ENCODE measurements around the gene PER2. TPM values are rescaled to one million over a fixed set of nuclear protein-coding genes. Genes with fewer than 3 reads are reported as not detected.

The PER2 gene
- total and polyA plus RNA-seq, 9 of the 15 experiments (the other 6 are each of a cell fraction or from before 2014, with no cell fraction given) = 1.1 to 10.3 (median 2.9) TPM

DNA sequence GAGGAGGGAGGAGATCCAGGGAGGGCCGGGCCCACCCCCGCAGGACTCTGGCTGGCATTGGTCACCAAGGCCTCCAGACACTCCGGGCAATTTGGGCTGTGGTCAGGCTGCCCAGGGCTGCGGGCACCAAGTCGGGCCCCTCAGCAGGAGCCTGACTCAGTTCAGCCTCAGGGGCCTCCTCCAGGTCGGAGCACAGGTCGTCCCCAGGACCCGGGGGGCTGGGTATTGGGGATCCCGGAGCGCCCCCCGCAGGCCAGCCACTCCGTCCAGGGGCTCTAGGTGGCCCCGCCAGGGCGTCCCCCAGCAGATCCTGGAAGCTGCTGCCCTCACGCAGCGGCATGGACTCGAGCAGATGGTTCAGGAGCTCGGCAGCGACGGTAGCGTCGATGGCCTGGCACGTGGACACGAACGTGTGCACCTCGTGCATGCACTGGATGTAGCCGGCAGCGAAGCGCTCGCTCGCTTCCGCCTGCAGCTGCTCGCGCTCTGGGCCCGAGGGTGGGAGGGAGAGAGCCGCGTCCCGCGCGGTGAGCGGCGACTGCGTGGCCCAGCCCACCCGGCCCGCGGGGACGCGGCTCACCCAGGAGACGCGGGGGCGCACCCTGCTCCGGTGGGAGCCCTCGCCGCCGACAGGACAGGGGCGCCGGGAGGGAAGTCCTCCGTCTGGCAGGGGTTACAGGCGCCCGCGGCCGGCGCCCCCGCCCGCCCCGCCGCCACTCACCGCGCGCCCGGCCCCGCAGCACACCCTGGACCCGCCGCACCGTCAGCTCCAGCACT, 49.5 kb downstream of the PER2 start (continued):
- TF ChIP-seq, protein P1, sequence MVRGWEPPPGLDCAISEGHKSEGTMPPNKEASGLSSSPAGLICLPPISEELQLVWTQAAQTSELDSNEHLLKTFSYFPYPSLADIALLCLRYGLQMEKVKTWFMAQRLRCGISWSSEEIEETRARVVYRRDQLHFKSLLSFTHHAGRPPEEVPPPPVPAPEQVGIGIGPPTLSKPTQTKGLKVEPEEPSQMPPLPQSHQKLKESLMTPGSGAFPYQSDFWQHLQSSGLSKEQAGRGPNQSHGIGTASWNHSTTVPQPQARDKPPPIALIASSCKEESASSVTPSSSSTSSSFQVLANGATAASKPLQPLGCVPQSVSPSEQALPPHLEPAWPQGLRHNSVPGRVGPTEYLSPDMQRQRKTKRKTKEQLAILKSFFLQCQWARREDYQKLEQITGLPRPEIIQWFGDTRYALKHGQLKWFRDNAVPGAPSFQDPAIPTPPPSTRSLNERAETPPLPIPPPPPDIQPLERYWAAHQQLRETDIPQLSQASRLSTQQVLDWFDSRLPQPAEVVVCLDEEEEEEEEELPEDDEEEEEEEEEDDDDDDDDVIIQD (CRISPR knock-in tag; IDR thresholded peaks at IDR 0.05) = no peak
- peak; percentile 69 for TF ChIP-seq REST (IDR thresholded peaks at IDR 0.05; ENCODE audit: borderline replicate concordance)
- no peak for TF ChIP-seq REST (CRISPR knock-in tag; IDR thresholded peaks at IDR 0.05; ENCODE audit: low read depth)
- TF ChIP-seq, protein P2, sequence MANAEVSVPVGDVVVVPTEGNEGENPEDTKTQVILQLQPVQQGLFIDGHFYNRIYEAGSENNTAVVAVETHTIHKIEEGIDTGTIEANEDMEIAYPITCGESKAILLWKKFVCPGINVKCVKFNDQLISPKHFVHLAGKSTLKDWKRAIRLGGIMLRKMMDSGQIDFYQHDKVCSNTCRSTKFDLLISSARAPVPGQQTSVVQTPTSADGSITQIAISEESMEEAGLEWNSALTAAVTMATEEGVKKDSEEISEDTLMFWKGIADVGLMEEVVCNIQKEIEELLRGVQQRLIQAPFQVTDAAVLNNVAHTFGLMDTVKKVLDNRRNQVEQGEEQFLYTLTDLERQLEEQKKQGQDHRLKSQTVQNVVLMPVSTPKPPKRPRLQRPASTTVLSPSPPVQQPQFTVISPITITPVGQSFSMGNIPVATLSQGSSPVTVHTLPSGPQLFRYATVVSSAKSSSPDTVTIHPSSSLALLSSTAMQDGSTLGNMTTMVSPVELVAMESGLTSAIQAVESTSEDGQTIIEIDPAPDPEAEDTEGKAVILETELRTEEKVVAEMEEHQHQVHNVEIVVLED (CRISPR knock-in tag; IDR thresholded peaks at IDR 0.05) = no peak
- no peak for TF ChIP-seq SP2 (IDR thresholded peaks at IDR 0.05; ENCODE audit: extremely low read depth, low read depth, low read length, poor library complexity, severe bottlenecking)
- no peak for TF ChIP-seq TCF7L2 (IDR thresholded peaks at IDR 0.05; ENCODE audit: low read depth, low read length)
- TF ChIP-seq NBN (IDR thresholded peaks at IDR 0.05; ENCODE audit: low read depth) = no peak
- TF ChIP-seq SOX6 (IDR thresholded peaks at IDR 0.05) = no peak
- TF ChIP-seq AFF4 (CRISPR knock-in tag; IDR thresholded peaks at IDR 0.05) = peak; percentile 69; the same call in 1 of the 2 replicates
- TF ChIP-seq MTA1 (IDR thresholded peaks at IDR 0.05; ENCODE audit: borderline replicate concordance) = no peak
- TF ChIP-seq HDAC8 (tag; IDR thresholded peaks at IDR 0.05) = no peak
- TF ChIP-seq TFAM (CRISPR knock-in tag; conservative IDR thresholded peaks at IDR 0.05) = no peak

Data from K562 (cell line).